WTC11 (cell line): ENCODE results near the gene SETD9. TPM values are rescaled to one million over a fixed set of nuclear protein-coding genes. Genes with fewer than 3 reads are reported as not detected.

Experiments
- ATAC-seq: fragments of 200-7000 bp; cut with Tn5 transposase; 2 replicates; pipeline ENCODE4 v1.10.0; 2021; ENCODE audit warnings: mild to moderate bottlenecking, moderate library complexity
- CTCF ChIA-PET: fragments of 300-600 bp; sonication (Branson Sonifier 250); formaldehyde crosslinking; loops from one replicate; lab custom pipeline; 2021; ENCODE audit warnings: antibody characterized with exemption; lab: Charles Lee
- POLR2A ChIA-PET: fragments of 350-600 bp; sonication (Branson Sonifier 250); formaldehyde crosslinking; loops from one replicate; lab custom pipeline; 2021; ENCODE audit warnings: antibody characterized with exemption; lab: Charles Lee
- DNase-seq: peaks from one replicate; pipeline ENCODE4 v3.0.0; 2021; ENCODE audit warnings: low spot score
- H3K27ac Mint-ChIP-seq: 2 replicates; pipeline ENCODE4 v1.8.0; 2021; ENCODE audit warnings: mixed read lengths
- H3K27me3 Mint-ChIP-seq: 2 replicates; pipeline ENCODE4 v1.8.0; 2021; ENCODE audit warnings: low read depth, mild to moderate bottlenecking, moderate library complexity, mixed read lengths
- H3K36me3 Mint-ChIP-seq: 2 replicates; pipeline ENCODE4 v1.8.0; 2021; ENCODE audit warnings: mixed read lengths
- H3K4me1 Mint-ChIP-seq: 2 replicates; pipeline ENCODE4 v1.8.0; 2022; ENCODE audit warnings: mixed read lengths
- H3K4me3 Mint-ChIP-seq: 2 replicates; pipeline ENCODE4 v1.8.0; 2021; ENCODE audit warnings: mild to moderate bottlenecking, moderate library complexity, mixed read lengths
- H3K9me3 Mint-ChIP-seq: 2 replicates; pipeline ENCODE4 v1.8.0; 2021; ENCODE audit warnings: mixed read lengths
- AFF4 ChIP-seq: sonication (generic); formaldehyde crosslinking; IDR thresholded peaks from 2 replicates; pipeline ENCODE4 v1.8.1; 2023; ENCODE audit warnings: mild to moderate bottlenecking, missing genetic modification reagents, borderline replicate concordance
- ELF4 ChIP-seq: sonication (generic); formaldehyde crosslinking; IDR thresholded peaks from 2 replicates; pipeline ENCODE4 v1.8.1; 2022; ENCODE audit warnings: low read depth, mild to moderate bottlenecking, moderate library complexity, missing genetic modification reagents
- ESRRA ChIP-seq: sonication (generic); formaldehyde crosslinking; IDR thresholded peaks from 2 replicates; pipeline ENCODE4 v1.8.1; 2022; ENCODE audit warnings: mild to moderate bottlenecking, missing genetic modification reagents, borderline replicate concordance
- FOXK1 ChIP-seq: sonication (generic); formaldehyde crosslinking; IDR thresholded peaks from 2 replicates; pipeline ENCODE4 v1.8.0; 2022; ENCODE audit warnings: mild to moderate bottlenecking, moderate library complexity, missing genetic modification reagents
- FOXP1 ChIP-seq: sonication (generic); formaldehyde crosslinking; IDR thresholded peaks from 2 replicates; pipeline ENCODE4 v1.8.0; 2022; ENCODE audit warnings: missing genetic modification reagents, mild to moderate bottlenecking, moderate library complexity, borderline replicate concordance
- GTF2I ChIP-seq: fragments of 250-450 bp; sonication (Bioruptor Pico); conservative IDR thresholded peaks from 2 replicates; pipeline ENCODE4 v1.4.0; 2021; ENCODE audit warnings: mild to moderate bottlenecking
- NFATC4 ChIP-seq: fragments of 250-450 bp; sonication (Bioruptor Pico); IDR thresholded peaks from 2 replicates; pipeline ENCODE4 v1.9.0; 2021; ENCODE audit warnings: mild to moderate bottlenecking
- NR1H2 ChIP-seq: sonication (generic); formaldehyde crosslinking; IDR thresholded peaks from 2 replicates; pipeline ENCODE4 v1.9.0; 2021; ENCODE audit warnings: mild to moderate bottlenecking, moderate library complexity, missing genetic modification reagents
- RORB ChIP-seq: fragments of 250-450 bp; sonication (Bioruptor Pico); IDR thresholded peaks from 2 replicates; pipeline ENCODE4 v1.9.0; 2021; ENCODE audit warnings: mild to moderate bottlenecking
- ZBTB21 ChIP-seq: sonication (generic); formaldehyde crosslinking; IDR thresholded peaks from 2 replicates; pipeline ENCODE4 v1.8.1; 2023; ENCODE audit warnings: mild to moderate bottlenecking, missing genetic modification reagents, borderline replicate concordance
- ZNF121 ChIP-seq: sonication (generic); formaldehyde crosslinking; IDR thresholded peaks from 2 replicates; pipeline ENCODE4 v1.8.0; 2023; ENCODE audit warnings: missing genetic modification reagents
- ZNF281 ChIP-seq: sonication (generic); formaldehyde crosslinking; IDR thresholded peaks from 2 replicates; pipeline ENCODE4 v1.8.0; 2023; ENCODE audit warnings: mild to moderate bottlenecking, missing genetic modification reagents
- ZNF317 ChIP-seq: sonication (generic); formaldehyde crosslinking; IDR thresholded peaks from 2 replicates; pipeline ENCODE4 v1.8.1; 2023; ENCODE audit warnings: low read depth, mild to moderate bottlenecking, moderate library complexity, missing genetic modification reagents, borderline replicate concordance
- ZNF423 ChIP-seq: fragments of 250-450 bp; sonication (Bioruptor Pico); IDR thresholded peaks from 2 replicates; pipeline ENCODE4 v2.1.2; 2022; ENCODE audit warnings: mild to moderate bottlenecking, moderate library complexity
- total RNA-seq: library from RNA; stranded (reverse); gene quantifications from 3 replicates; pipeline ENCODE4 v1.2.3, GENCODE V29; 2021
- TF ChIP-seq, protein P1 (sequence below): sonication (generic); formaldehyde crosslinking; conservative IDR thresholded peaks from 2 replicates; pipeline ENCODE4 v1.8.1; 2022; ENCODE audit warnings: mild to moderate bottlenecking, missing genetic modification reagents
- TF ChIP-seq, protein P2 (sequence below): fragments of 250-450 bp; sonication (Bioruptor Pico); IDR thresholded peaks from 2 replicates; pipeline ENCODE4 v1.9.0; 2021; ENCODE audit warnings: moderate library complexity, mild to moderate bottlenecking, inconsistent platforms, borderline replicate concordance
- TF ChIP-seq, protein P3 (sequence below): sonication (generic); formaldehyde crosslinking; IDR thresholded peaks from 2 replicates; pipeline ENCODE4 v1.8.0; 2022; ENCODE audit warnings: mild to moderate bottlenecking, missing genetic modification reagents
- TF ChIP-seq, protein P4 (sequence below): sonication (generic); formaldehyde crosslinking; IDR thresholded peaks from 2 replicates; pipeline ENCODE4 v1.8.1; 2022; ENCODE audit warnings: mild to moderate bottlenecking, moderate library complexity, missing genetic modification reagents

Gene SETD9
- total RNA-seq, 1 experiment from 2014 or later: 6.7 TPM

DNA sequence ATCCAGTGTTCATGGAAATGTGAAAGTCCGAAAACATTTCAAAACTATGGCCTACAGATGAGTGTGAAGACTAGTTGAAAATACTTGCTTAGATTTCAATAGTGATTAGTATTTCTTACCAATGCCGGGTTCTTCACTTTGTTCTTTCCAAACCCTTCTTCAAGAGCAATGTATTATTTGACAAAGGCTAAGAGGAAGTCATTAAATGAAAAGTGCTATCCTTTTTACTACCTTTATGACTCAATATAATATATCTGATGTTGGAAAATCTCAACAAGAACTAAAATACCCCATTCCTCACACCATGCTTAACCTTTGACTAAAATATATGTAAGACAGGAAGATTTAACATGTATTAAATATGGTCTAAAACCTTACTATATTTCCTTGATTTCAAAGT lies 49.2 kb downstream of the SETD9 start:
- TF ChIP-seq ESRRA (CRISPR knock-in tag): no peak
- peaks cover 6% of the 10 kb centered on the region for H3K4me1 Mint-ChIP-seq
- peaks cover 7% of the 10 kb centered on the region; the same call in 1 of the 2 replicates for H3K27me3 Mint-ChIP-seq
- ATAC-seq (no peak), DNase-seq (no peak)
- no peak overlapping the region for H3K27ac Mint-ChIP-seq
- no peaks in the 10 kb centered on the region for H3K36me3 Mint-ChIP-seq
- CTCF ChIA-PET: no interaction called here
- no peaks in the 10 kb centered on the region for H3K9me3 Mint-ChIP-seq
- POLR2A ChIA-PET: no interaction called here
- H3K4me3 Mint-ChIP-seq: no peak overlapping the region

GRCh38 chr5:56959326-56959725 lies 49.9 kb downstream of the SETD9 start:
- Mint-ChIP-seq H3K4me1 (peaks cover 6% of the 10 kb centered on the region), H3K27me3 (no peaks in the 10 kb centered on the region; the same call in 1 of the 2 replicates), H3K4me3 (no peak overlapping the region), H3K9me3 (no peaks in the 10 kb centered on the region), H3K36me3 (no peaks in the 10 kb centered on the region), H3K27ac (no peak overlapping the region)
- DNase-seq (no peak), ATAC-seq (no peak)
- ChIA-PET CTCF (no interaction called here), POLR2A (no interaction called here)
- TF ChIP-seq GTF2I (CRISPR knock-in tag): no peak
- no peak for TF ChIP-seq ELF4 (CRISPR knock-in tag)
- TF ChIP-seq, protein P1, sequence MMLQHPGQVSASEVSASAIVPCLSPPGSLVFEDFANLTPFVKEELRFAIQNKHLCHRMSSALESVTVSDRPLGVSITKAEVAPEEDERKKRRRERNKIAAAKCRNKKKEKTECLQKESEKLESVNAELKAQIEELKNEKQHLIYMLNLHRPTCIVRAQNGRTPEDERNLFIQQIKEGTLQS (CRISPR knock-in tag): no peak
- no peak for TF ChIP-seq FOXP1 (CRISPR knock-in tag)
- TF ChIP-seq, protein P2, sequence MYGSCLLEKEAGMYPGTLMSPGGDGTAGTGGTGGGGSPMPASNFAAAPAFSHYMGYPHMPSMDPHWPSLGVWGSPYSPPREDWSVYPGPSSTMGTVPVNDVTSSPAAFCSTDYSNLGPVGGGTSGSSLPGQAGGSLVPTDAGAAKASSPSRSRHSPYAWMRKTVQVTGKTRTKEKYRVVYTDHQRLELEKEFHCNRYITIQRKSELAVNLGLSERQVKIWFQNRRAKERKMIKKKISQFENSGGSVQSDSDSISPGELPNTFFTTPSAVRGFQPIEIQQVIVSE: no peak
- TF ChIP-seq ESRRA (CRISPR knock-in tag): no peak
- no peak for TF ChIP-seq ZNF281 (CRISPR knock-in tag)
- no peak for TF ChIP-seq AFF4
- TF ChIP-seq FOXK1: no peak

GRCh38 chr5:56961746-56962145 lies 52.4 kb downstream of the SETD9 start:
- H3K27me3 Mint-ChIP-seq: no peaks in the 10 kb centered on the region
- no peak overlapping the region for H3K27ac Mint-ChIP-seq
- ChIA-PET CTCF (no interaction called here), POLR2A (no interaction called here)
- no peak overlapping the region for H3K4me3 Mint-ChIP-seq
- H3K4me1 Mint-ChIP-seq: peaks cover 6% of the 10 kb centered on the region
- no peak for DNase-seq
- no peaks in the 10 kb centered on the region for H3K36me3 Mint-ChIP-seq
- H3K9me3 Mint-ChIP-seq: no peaks in the 10 kb centered on the region
- ATAC-seq: no peak
- TF ChIP-seq NFATC4 (CRISPR knock-in tag): no peak
- no peak for TF ChIP-seq RORB (CRISPR knock-in tag)
- TF ChIP-seq NR1H2 (CRISPR knock-in tag): no peak
- no peak for TF ChIP-seq FOXP1 (CRISPR knock-in tag)
- TF ChIP-seq, protein P3, sequence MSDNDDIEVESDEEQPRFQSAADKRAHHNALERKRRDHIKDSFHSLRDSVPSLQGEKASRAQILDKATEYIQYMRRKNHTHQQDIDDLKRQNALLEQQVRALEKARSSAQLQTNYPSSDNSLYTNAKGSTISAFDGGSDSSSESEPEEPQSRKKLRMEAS (CRISPR knock-in tag): no peak
- no peak for TF ChIP-seq ZBTB21 (CRISPR knock-in tag)
- TF ChIP-seq ZNF317 (CRISPR knock-in tag): no peak
- TF ChIP-seq, protein P4, sequence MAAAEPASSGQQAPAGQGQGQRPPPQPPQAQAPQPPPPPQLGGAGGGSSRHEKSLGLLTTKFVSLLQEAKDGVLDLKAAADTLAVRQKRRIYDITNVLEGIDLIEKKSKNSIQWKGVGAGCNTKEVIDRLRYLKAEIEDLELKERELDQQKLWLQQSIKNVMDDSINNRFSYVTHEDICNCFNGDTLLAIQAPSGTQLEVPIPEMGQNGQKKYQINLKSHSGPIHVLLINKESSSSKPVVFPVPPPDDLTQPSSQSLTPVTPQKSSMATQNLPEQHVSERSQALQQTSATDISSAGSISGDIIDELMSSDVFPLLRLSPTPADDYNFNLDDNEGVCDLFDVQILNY (CRISPR knock-in tag): no peak
- TF ChIP-seq FOXK1: no peak
- no peak for TF ChIP-seq AFF4
- no peak for TF ChIP-seq ZNF121 (CRISPR knock-in tag)
- TF ChIP-seq ZNF423 (CRISPR knock-in tag): no peak
